ENCODE data around the gene HMCN1. TPM values are rescaled to one million over a fixed set of nuclear protein-coding genes. Genes with fewer than 3 reads are reported as not detected.

Gene HMCN1
- total and polyA plus RNA-seq, 4 donors: 1.5 to 6.8 (median 3.5) TPM

DNA sequence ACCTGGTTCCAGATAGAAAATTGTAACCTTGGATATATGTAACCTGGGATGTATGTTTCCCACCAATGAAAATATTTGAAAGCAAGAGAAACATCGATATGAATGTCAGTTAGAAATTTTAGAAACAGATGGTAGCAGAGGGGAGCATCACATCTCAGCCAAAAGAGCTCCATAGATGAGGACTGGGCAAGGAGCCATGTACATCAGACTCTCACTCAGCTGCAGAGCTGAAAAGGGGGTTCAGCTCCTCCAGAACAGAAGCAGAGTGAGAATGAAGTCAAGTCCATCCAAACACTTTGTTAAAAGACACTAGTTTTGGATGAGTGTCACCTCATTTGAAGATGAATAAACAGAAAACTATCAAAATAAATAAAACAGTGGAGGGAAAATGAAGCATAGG is 202.4 kb downstream of the HMCN1 start:
- no peak for DNase-seq (ENCODE audit: low spot score)
- no peaks in the 10 kb centered on the region for H3K9me3 ChIP-seq (ENCODE audit: control insufficient read depth in 4 of 4, low read length in 3 of 4)
- no peak overlapping the region for H3K27ac ChIP-seq (ENCODE audit: low read depth in 1 of 2, low read length in 2 of 2)
- no peaks in the 10 kb centered on the region for H3K36me3 ChIP-seq (ENCODE audit: control insufficient read depth in 4 of 4, insufficient read depth in 3 of 4, low read depth in 1 of 4, low read length in 3 of 4)
- no peak overlapping the region for H3K4me3 ChIP-seq (ENCODE audit: low read depth in 1 of 3, low read length in 3 of 3)
- 64% methylated on average over 1 of the region's 1 CpG for WGBS
- TF ChIP-seq SP1 (IDR thresholded peaks at IDR 0.05) (no peak), EGR1 (IDR thresholded peaks at IDR 0.05; ENCODE audit: low read depth in 2 of 2) (no peak), HNF4G (IDR thresholded peaks at IDR 0.05) (no peak), JUND (IDR thresholded peaks at IDR 0.05) (no peak), TAF1 (conservative IDR thresholded peaks at IDR 0.05) (no peak), FOXA1 (IDR thresholded peaks at IDR 0.05) (no peak), FOXA2 (IDR thresholded peaks at IDR 0.05) (no peak), REST (IDR thresholded peaks at IDR 0.05) (no peak), ZBTB33 (IDR thresholded peaks at IDR 0.05) (no peak), RAD21 (IDR thresholded peaks at IDR 0.05) (no peak), YY1 (IDR thresholded peaks at IDR 0.05) (no peak), HNF4A (conservative IDR thresholded peaks at IDR 0.05) (no peak), NR2F2 (IDR thresholded peaks at IDR 0.05) (no peak), ATF3 (IDR thresholded peaks at IDR 0.05) (no peak), GABPA (IDR thresholded peaks at IDR 0.05 in 1 of 2, conservative IDR thresholded peaks at IDR 0.05 in 1 of 2) (no peak), RXRA (IDR thresholded peaks at IDR 0.05) (no peak), CTCF (IDR thresholded peaks at IDR 0.05; ENCODE audit: low read depth, low read length, missing input control) (no peak)
- TF ChIP-seq, protein P1, sequence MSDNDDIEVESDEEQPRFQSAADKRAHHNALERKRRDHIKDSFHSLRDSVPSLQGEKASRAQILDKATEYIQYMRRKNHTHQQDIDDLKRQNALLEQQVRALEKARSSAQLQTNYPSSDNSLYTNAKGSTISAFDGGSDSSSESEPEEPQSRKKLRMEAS (IDR thresholded peaks at IDR 0.05): no peak
- H3K9ac ChIP-seq (ENCODE audit: low read depth in 1 of 2, low read length in 2 of 2): no peak overlapping the region
- peaks cover 0 to 16% (median 8%) of the 10 kb centered on the region in 4 donors for H3K4me1 ChIP-seq (ENCODE audit: control insufficient read depth in 4 of 4, insufficient read depth in 4 of 4, low read length in 3 of 4)
- no peaks in the 10 kb centered on the region for H3K27me3 ChIP-seq (ENCODE audit: control insufficient read depth in 4 of 4, insufficient read depth in 4 of 4, low read length in 3 of 4)

All from liver (tissue), 9 donors.